Activated T-helper 17 cell treated with anti-CD3 and anti-CD28 coated beads, Interleukin-2, amount 50 U/mL, for 72 hours (primary cell): ENCODE results near the gene S100A9. TPM values are rescaled to one million over a fixed set of nuclear protein-coding genes. Genes with fewer than 3 reads are reported as not detected.
"Not testable (repeated sequence)": the region's sequence is repeated elsewhere in the genome, so short reads cannot be mapped to it uniquely, and the experiment has no call there.

Source experiments
- ATAC-seq: fragments of 150-1000 bp; cut with Tn5 transposase; replicated peaks from 2 replicates; pipeline ENCODE4 v1.10.0; 2021; ENCODE audit warnings: mild to moderate bottlenecking, moderate library complexity
- H3K27ac Mint-ChIP-seq: one replicate; pipeline ENCODE4 v1.8.0; 2022; ENCODE audit warnings: mixed read lengths
- H3K27me3 Mint-ChIP-seq: one replicate; pipeline ENCODE4 v1.8.0; 2022; ENCODE audit warnings: mixed read lengths
- H3K36me3 Mint-ChIP-seq: one replicate; pipeline ENCODE4 v1.8.0; 2022; ENCODE audit warnings: low read depth, mild to moderate bottlenecking, mixed read lengths
- H3K4me1 Mint-ChIP-seq: one replicate; pipeline ENCODE4 v1.8.0; 2022; ENCODE audit warnings: mixed read lengths
- H3K4me3 Mint-ChIP-seq: one replicate; pipeline ENCODE4 v1.8.0; 2022; ENCODE audit warnings: mild to moderate bottlenecking, mixed read lengths
- H3K9me3 Mint-ChIP-seq: one replicate; pipeline ENCODE4 v1.8.0; 2022; ENCODE audit warnings: mixed read lengths
- total RNA-seq, 2 donors: library from RNA; stranded (reverse); gene quantifications; one replicate each; pipeline ENCODE4 v1.2.3, GENCODE V29; 2022

S100A9 gene
- total RNA-seq: under 1 TPM in 1 of 2 donors, not detected in 1; 0.66 TPM

- Mint-ChIP-seq H3K27me3 (peaks cover 6% of the 10 kb centered on the region), H3K4me1 (peaks cover 4% of the 10 kb centered on the region), H3K4me3 (peak within 1 kb of the TSS; percentile 28), H3K27ac (peak within 1 kb of the TSS; percentile 45), H3K9me3 (no peaks in the 10 kb centered on the region), H3K36me3 (no peaks in the 10 kb centered on the region)
- no peak for ATAC-seq
These were observed at the start of gene S100A9 for GRCh38 chr1:153357853-153358690. Gene S100A9, plus strand, starts transcription at chr1:153357854. Its CDS starts 430 bp downstream, at chr1:153358284.

DNA sequence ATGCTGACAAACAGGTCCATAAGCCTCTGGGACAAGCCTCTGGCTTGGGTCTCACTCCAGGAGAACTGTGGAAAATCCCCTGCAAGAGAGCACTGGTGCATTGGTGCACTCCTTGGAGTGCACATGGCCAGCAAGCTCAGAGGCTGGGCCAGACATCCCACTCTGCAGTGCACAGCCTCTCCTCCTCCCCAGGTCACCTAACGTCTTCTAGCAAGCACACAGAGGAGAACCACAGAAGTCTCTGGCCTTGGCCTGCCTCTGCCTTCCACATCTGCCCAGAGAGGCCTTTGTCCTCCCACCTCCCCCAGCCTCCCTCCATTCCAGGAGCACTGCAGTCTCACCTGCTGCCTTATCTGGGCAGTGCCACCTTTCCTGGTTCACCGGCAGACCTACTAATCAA, 49.1 kb upstream of the S100A9 start:
- H3K4me1 Mint-ChIP-seq: no peaks in the 10 kb centered on the region
- H3K27ac Mint-ChIP-seq: no peak overlapping the region
- peaks cover 9% of the 10 kb centered on the region for H3K27me3 Mint-ChIP-seq
- H3K4me3 Mint-ChIP-seq: no peak overlapping the region
- ATAC-seq: no peak
- H3K9me3 Mint-ChIP-seq: no peaks in the 10 kb centered on the region
- no peaks in the 10 kb centered on the region for H3K36me3 Mint-ChIP-seq

DNA sequence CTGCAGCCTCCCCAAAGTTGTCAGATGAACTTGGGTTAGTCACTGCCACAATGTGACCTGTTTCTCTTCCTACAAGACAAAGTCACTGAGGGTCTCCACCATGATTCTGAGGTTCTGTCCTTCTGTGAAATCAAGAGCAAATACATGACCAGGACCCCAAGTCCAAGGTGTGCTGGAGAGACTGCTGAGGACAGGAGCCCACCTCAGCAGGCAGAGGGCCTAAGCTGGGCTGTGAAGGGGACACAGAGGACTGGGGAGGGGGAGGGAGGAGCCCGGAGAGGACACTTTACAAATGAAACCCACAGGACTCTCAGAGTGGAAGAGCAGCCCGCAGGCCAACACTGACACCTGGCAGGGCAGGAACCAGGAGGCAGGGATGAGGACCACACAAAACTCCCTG, 48.2 kb upstream of the S100A9 start:
- H3K27ac Mint-ChIP-seq: no peak overlapping the region
- no peak for ATAC-seq
- no peaks in the 10 kb centered on the region for H3K36me3 Mint-ChIP-seq
- peaks cover 9% of the 10 kb centered on the region for H3K27me3 Mint-ChIP-seq
- no peaks in the 10 kb centered on the region for H3K9me3 Mint-ChIP-seq
- H3K4me1 Mint-ChIP-seq: no peaks in the 10 kb centered on the region
- H3K4me3 Mint-ChIP-seq: no peak overlapping the region

- H3K27me3 Mint-ChIP-seq: peaks cover 8% of the 10 kb centered on the region
- H3K4me3 Mint-ChIP-seq: no peak overlapping the region
- H3K36me3 Mint-ChIP-seq: no peaks in the 10 kb centered on the region
- no peaks in the 10 kb centered on the region for H3K9me3 Mint-ChIP-seq
- ATAC-seq: no peak
- no peak overlapping the region for H3K27ac Mint-ChIP-seq
- H3K4me1 Mint-ChIP-seq: no peaks in the 10 kb centered on the region
These were observed 47.1 kb upstream of the S100A9 start for GRCh38 chr1:153310526-153310925.

- no peaks in the 10 kb centered on the region for H3K4me1 Mint-ChIP-seq
- no peak within 1 kb of the TSS for H3K4me3 Mint-ChIP-seq
- H3K9me3 Mint-ChIP-seq: no peaks in the 10 kb centered on the region
- peaks cover 11% of the 10 kb centered on the region for H3K27me3 Mint-ChIP-seq
- no peak within 1 kb of the TSS for H3K27ac Mint-ChIP-seq
- ATAC-seq: no peak
- no peaks in the 10 kb centered on the region for H3K36me3 Mint-ChIP-seq
These were observed 45.0 kb upstream of the S100A9 start, which contains the start of gene PGLYRP3 for GRCh38 chr1:153312570-153313186. Gene PGLYRP3, minus strand, starts transcription at chr1:153312952. Its CDS starts 2,287 bp downstream, at chr1:153310665.

DNA sequence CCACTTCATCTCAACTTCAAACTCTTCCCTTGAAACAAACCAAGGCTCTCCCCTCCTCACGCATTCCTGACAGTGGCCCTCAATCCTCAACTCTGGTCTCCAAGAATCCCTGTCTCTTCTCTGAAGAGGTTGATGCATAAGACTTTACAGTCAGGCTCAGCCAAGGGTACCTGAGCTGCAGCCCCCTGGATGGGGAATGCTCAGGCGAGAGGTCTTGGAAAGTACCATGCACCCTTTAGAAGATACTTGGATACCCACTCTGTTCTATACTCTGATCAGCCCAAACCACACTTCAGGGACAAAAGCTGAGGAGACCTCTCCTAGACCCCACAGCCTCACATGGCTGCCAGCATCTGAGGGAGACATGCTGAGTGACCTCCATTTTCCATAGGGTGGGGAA, 44.4 kb upstream of the S100A9 start:
- Mint-ChIP-seq H3K36me3 (no peaks in the 10 kb centered on the region), H3K27me3 (peaks cover 11% of the 10 kb centered on the region), H3K4me1 (no peaks in the 10 kb centered on the region), H3K4me3 (no peak overlapping the region), H3K27ac (no peak overlapping the region), H3K9me3 (no peaks in the 10 kb centered on the region)
- no peak for ATAC-seq

- not testable (repeated sequence) for H3K9me3 Mint-ChIP-seq, H3K36me3 Mint-ChIP-seq, H3K27ac Mint-ChIP-seq, ATAC-seq, H3K4me1 Mint-ChIP-seq, H3K4me3 Mint-ChIP-seq
- H3K27me3 Mint-ChIP-seq: peaks cover 11% of the 10 kb centered on the region
These were observed 43.3 kb upstream of the S100A9 start for GRCh38 chr1:153314388-153314787.

DNA sequence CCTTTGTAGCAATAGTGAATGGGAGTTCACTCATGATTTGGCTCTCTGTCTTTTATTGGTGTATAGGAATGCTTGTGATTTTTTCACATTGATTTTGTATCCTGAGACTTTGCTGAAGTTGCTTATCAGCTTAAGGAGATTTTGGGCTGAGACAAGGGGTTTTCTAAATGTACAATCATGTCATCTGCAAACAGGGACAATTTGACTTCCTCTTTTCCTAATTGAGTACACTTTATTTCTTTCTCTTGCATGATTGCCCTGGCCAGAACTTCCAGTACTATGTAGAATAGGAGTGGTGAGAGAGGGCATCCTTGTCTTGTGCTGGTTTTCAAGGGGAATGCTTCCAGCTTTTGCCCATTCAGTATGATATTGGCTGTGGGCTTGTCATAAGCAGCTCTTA, 41.6 kb upstream of the S100A9 start:
- not testable (repeated sequence) for ATAC-seq, H3K36me3 Mint-ChIP-seq, H3K9me3 Mint-ChIP-seq, H3K4me1 Mint-ChIP-seq, H3K27ac Mint-ChIP-seq, H3K4me3 Mint-ChIP-seq
- peaks cover 11% of the 10 kb centered on the region for H3K27me3 Mint-ChIP-seq

DNA sequence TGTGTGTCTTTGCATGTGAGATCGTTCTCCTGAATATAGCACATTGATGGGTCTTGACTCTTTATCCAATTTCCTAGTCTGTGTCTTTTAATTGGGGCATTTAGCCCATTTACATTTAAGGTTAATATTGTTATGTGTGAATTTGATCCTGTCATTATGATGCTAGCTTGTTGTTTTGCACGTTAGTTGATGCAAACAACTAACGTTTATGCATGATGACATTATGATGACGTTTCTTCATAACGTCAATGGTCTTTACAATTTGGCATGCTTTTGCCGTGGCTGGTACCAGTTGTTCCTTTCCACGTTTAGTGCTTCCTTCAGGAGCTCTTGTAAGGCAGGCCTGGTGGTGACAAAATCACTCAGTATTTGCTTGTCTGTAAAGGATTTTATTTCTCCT, 39.5 kb upstream of the S100A9 start:
- ATAC-seq, H3K36me3 Mint-ChIP-seq, H3K4me1 Mint-ChIP-seq, H3K27ac Mint-ChIP-seq, H3K4me3 Mint-ChIP-seq: not testable (repeated sequence)
- H3K9me3 Mint-ChIP-seq: peaks cover 12% of the 10 kb centered on the region
- H3K27me3 Mint-ChIP-seq: peaks cover 20% of the 10 kb centered on the region

DNA sequence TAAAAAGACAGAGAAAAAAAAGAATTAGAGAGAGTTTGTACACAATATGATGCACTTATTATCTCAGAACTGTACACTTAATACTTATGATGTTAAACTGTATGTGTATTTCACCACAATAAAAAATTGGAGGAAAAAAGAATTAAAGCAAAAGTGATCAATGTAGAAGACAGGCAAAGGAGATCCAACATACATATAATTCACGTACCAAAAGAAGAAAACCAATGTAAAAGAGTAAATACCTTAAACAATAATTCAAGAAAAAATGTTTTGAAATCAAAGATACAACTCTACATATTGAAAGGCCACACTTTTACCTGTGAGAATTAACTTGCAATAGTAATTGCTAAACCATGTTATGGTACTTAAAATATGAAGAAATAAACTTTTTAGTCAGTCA, 35.1 kb upstream of the S100A9 start:
- Mint-ChIP-seq H3K36me3 (no peaks in the 10 kb centered on the region), H3K27me3 (peaks cover 9% of the 10 kb centered on the region), H3K27ac (no peak overlapping the region), H3K4me1 (no peaks in the 10 kb centered on the region), H3K9me3 (peaks cover 12% of the 10 kb centered on the region), H3K4me3 (no peak overlapping the region)
- no peak for ATAC-seq

GRCh38 chr1:153324912-153325311, 32.7 kb upstream of the S100A9 start:
- peaks cover 15% of the 10 kb centered on the region for H3K27me3 Mint-ChIP-seq
- no peak overlapping the region for H3K27ac Mint-ChIP-seq
- peaks cover 20% of the 10 kb centered on the region for H3K9me3 Mint-ChIP-seq
- ATAC-seq: no peak
- H3K4me3 Mint-ChIP-seq: no peak overlapping the region
- H3K36me3 Mint-ChIP-seq: no peaks in the 10 kb centered on the region
- no peaks in the 10 kb centered on the region for H3K4me1 Mint-ChIP-seq

GRCh38 chr1:153333902-153334301, 23.8 kb upstream of the S100A9 start:
- no peak overlapping the region for H3K4me3 Mint-ChIP-seq
- H3K27ac Mint-ChIP-seq: no peak overlapping the region
- peaks cover 10% of the 10 kb centered on the region for H3K4me1 Mint-ChIP-seq
- ATAC-seq: no peak
- peaks cover 5% of the 10 kb centered on the region for H3K9me3 Mint-ChIP-seq
- H3K36me3 Mint-ChIP-seq: no peaks in the 10 kb centered on the region
- H3K27me3 Mint-ChIP-seq: peaks cover 7% of the 10 kb centered on the region

GRCh38 chr1:153336650-153337049, 21.0 kb upstream of the S100A9 start:
- Mint-ChIP-seq H3K27ac (no peak overlapping the region), H3K36me3 (no peaks in the 10 kb centered on the region), H3K27me3 (peaks cover 4% of the 10 kb centered on the region), H3K4me1 (peaks cover 20% of the 10 kb centered on the region), H3K9me3 (no peaks in the 10 kb centered on the region), H3K4me3 (no peak overlapping the region)
- no peak for ATAC-seq

GRCh38 chr1:153337980-153338853, 19.4 kb upstream of the S100A9 start:
- Mint-ChIP-seq H3K9me3 (no peaks in the 10 kb centered on the region), H3K27ac (no peak overlapping the region), H3K36me3 (no peaks in the 10 kb centered on the region), H3K4me3 (no peak overlapping the region), H3K4me1 (peaks cover 29% of the 10 kb centered on the region), H3K27me3 (peaks cover 4% of the 10 kb centered on the region)
- no peak for ATAC-seq
